ENCODE data around the gene MLN.
"Not testable (repeated sequence)": the region's sequence is repeated elsewhere in the genome, so short reads cannot be mapped to it uniquely, and the experiment has no call there.

MLN gene

GRCh38 chr6:33833599-33833998 is 29.8 kb upstream of the MLN start:
- Histone ChIP-seq H3K27me3 (ENCODE audit: control insufficient read depth, insufficient read depth, low read length) (no peaks in the 10 kb centered on the region), H3K27ac (ENCODE audit: low read depth, low read length) (no peak overlapping the region), H3K9me3 (ENCODE audit: control insufficient read depth, insufficient read depth, low read depth, low read length) (peaks cover 31% of the 10 kb centered on the region), H3K9ac (ENCODE audit: low read length) (no peak overlapping the region), H3K4me3 (ENCODE audit: low read depth, low read length) (no peak overlapping the region), H3K4me1 (ENCODE audit: control insufficient read depth, insufficient read depth, low read length) (peaks cover 16% of the 10 kb centered on the region), H3K36me3 (ENCODE audit: control insufficient read depth, insufficient read depth, low read length) (no peaks in the 10 kb centered on the region)

DNA sequence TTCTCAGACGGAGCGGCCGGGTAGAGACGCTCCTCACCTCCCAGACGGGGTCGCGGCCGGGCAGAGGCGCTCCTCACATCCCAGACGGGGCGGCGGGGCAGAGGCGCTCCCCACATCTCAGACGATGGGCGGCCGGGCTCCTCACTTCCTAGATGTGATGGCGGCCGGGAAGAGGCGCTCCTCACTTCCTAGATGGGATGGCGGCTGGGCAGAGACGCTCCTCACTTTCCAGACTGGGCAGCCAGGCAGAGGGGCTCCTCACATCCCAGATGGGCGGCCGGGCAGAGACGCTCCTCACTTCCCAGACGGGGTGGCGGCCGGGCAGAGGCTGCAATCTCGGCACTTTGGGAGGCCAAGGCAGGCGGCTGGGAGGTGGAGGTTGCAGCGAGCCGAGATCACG is 29.0 kb upstream of the MLN start:
- H3K36me3 ChIP-seq (ENCODE audit: control insufficient read depth, insufficient read depth, low read length); H3K27ac ChIP-seq (ENCODE audit: low read depth, low read length); H3K27me3 ChIP-seq (ENCODE audit: control insufficient read depth, insufficient read depth, low read length); H3K4me3 ChIP-seq (ENCODE audit: low read depth, low read length); H3K9ac ChIP-seq (ENCODE audit: low read length): not testable (repeated sequence)
- H3K4me1 ChIP-seq (ENCODE audit: control insufficient read depth, insufficient read depth, low read length), result peaks cover 16% of the 10 kb centered on the region
- H3K9me3 ChIP-seq (ENCODE audit: control insufficient read depth, insufficient read depth, low read depth, low read length), result peaks cover 31% of the 10 kb centered on the region

GRCh38 chr6:33831725-33832124 is 27.9 kb upstream of the MLN start:
- H3K27me3 ChIP-seq (ENCODE audit: control insufficient read depth, insufficient read depth, low read length); H3K36me3 ChIP-seq (ENCODE audit: control insufficient read depth, insufficient read depth, low read length); H3K27ac ChIP-seq (ENCODE audit: low read depth, low read length); H3K4me3 ChIP-seq (ENCODE audit: low read depth, low read length); H3K9ac ChIP-seq (ENCODE audit: low read length): not testable (repeated sequence)
- H3K9me3 ChIP-seq (ENCODE audit: control insufficient read depth, insufficient read depth, low read depth, low read length), result peaks cover 24% of the 10 kb centered on the region
- peaks cover 23% of the 10 kb centered on the region for H3K4me1 ChIP-seq (ENCODE audit: control insufficient read depth, insufficient read depth, low read length)

DNA sequence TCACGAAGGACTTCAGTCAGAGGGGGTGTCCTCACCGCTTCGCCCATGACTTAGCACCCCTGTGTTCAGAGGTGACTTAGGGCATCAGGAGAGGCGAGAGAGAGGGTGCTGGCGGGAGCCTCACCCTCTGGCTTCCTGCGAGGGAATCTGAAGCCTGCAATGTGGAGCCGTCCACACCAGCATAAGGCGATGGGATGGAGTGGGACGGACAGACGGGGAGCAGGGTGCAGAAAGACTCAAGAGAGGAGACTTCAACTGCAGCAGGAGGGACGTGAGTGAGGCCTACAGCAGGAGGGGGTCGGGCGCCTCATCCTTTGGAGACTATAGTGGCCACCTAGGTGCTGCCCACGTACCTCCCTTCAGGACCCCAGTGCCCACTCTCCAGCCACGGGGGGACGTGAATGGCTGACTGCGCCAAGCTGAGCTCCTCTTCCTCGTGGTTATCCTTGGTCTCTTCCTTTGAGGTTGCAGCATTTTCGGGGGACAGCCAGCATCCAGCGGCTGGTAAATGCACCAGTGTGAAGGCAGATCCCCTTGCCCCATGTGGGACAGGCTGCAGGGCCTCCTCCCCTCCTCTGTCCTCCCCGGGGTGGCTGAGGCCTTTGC is 26.9 kb upstream of the MLN start:
- H3K36me3 ChIP-seq (ENCODE audit: control insufficient read depth, insufficient read depth, low read length), result no peaks in the 10 kb centered on the region
- no peak overlapping the region for H3K4me3 ChIP-seq (ENCODE audit: low read depth, low read length)
- no peak overlapping the region for H3K27ac ChIP-seq (ENCODE audit: low read depth, low read length)
- H3K4me1 ChIP-seq (ENCODE audit: control insufficient read depth, insufficient read depth, low read length), result peaks cover 23% of the 10 kb centered on the region
- H3K9ac ChIP-seq (ENCODE audit: low read length), result no peak overlapping the region
- no peaks in the 10 kb centered on the region for H3K27me3 ChIP-seq (ENCODE audit: control insufficient read depth, insufficient read depth, low read length)
- H3K9me3 ChIP-seq (ENCODE audit: control insufficient read depth, insufficient read depth, low read depth, low read length), result peaks cover 20% of the 10 kb centered on the region

DNA sequence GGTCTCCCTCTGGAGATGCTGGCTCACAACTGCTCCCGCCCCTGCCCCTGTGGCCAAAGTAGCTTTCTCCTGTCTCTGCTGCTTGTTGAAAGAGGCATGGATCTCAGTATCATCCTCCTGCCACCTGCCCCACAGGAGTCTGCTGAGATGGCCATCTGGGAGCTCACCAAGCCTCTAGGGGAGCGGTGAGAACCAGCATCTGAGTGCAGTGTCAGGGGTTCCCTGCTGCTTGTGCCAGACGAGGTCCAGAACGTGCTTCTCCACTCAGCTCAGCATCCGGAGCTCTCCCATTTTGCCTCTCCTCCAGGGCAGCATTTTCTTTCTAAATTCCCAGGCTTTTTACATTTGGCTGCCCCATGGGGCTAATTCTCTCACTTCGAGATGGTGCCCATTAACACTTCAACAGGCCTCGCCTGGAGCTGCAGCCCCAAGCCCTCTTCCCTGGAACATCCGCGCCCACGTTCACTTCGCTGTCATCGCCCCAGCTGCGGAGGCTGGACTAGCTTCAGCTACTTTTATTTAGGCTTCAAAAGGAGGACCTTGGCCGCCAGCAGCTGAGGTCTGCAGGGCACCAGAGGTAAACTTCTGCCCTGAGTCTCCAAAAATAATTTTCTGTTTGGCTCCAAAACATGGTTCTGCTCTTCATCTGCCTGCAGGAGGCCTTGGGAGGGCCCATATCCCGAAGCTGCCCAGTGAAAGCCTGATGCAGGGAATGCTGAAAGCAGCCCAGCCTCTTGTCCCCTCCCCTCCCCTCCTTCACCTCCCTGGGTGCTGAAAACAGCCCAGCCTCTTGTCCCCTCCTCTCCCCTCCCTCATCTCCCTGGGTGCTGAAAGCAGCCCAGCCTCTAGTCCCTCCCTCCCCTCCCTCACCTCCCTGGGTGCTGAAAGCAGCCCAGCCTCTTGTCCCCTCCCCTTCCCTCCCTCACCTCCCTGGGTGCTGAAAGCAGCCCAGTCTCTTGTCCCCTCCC is 25.2 kb upstream of the MLN start:
- Histone ChIP-seq H3K4me1 (ENCODE audit: control insufficient read depth, insufficient read depth, low read length) (peaks cover 30% of the 10 kb centered on the region), H3K27ac (ENCODE audit: low read depth, low read length) (no peak overlapping the region), H3K27me3 (ENCODE audit: control insufficient read depth, insufficient read depth, low read length) (no peaks in the 10 kb centered on the region), H3K9me3 (ENCODE audit: control insufficient read depth, insufficient read depth, low read depth, low read length) (peaks cover 9% of the 10 kb centered on the region), H3K36me3 (ENCODE audit: control insufficient read depth, insufficient read depth, low read length) (no peaks in the 10 kb centered on the region), H3K4me3 (ENCODE audit: low read depth, low read length) (no peak overlapping the region), H3K9ac (ENCODE audit: low read length) (no peak overlapping the region)

GRCh38 chr6:33828452-33828763 is 24.6 kb upstream of the MLN start:
- no peaks in the 10 kb centered on the region for H3K36me3 ChIP-seq (ENCODE audit: control insufficient read depth, insufficient read depth, low read length)
- H3K27ac ChIP-seq (ENCODE audit: low read depth, low read length), result no peak overlapping the region
- no peak overlapping the region for H3K4me3 ChIP-seq (ENCODE audit: low read depth, low read length)
- no peak overlapping the region for H3K9ac ChIP-seq (ENCODE audit: low read length)
- H3K9me3 ChIP-seq (ENCODE audit: control insufficient read depth, insufficient read depth, low read depth, low read length), result peaks cover 3% of the 10 kb centered on the region
- H3K4me1 ChIP-seq (ENCODE audit: control insufficient read depth, insufficient read depth, low read length), result peaks cover 30% of the 10 kb centered on the region
- H3K27me3 ChIP-seq (ENCODE audit: control insufficient read depth, insufficient read depth, low read length), result no peaks in the 10 kb centered on the region

- Histone ChIP-seq H3K27ac (ENCODE audit: low read depth, low read length) (no peak overlapping the region), H3K9ac (ENCODE audit: low read length) (no peak overlapping the region), H3K27me3 (ENCODE audit: control insufficient read depth, insufficient read depth, low read length) (no peaks in the 10 kb centered on the region), H3K9me3 (ENCODE audit: control insufficient read depth, insufficient read depth, low read depth, low read length) (no peaks in the 10 kb centered on the region), H3K4me3 (ENCODE audit: low read depth, low read length) (no peak overlapping the region), H3K36me3 (ENCODE audit: control insufficient read depth, insufficient read depth, low read length) (no peaks in the 10 kb centered on the region), H3K4me1 (ENCODE audit: control insufficient read depth, insufficient read depth, low read length) (peaks cover 34% of the 10 kb centered on the region)
Observed at GRCh38 chr6:33827546-33828451, 24.0 kb upstream of the MLN start.

DNA sequence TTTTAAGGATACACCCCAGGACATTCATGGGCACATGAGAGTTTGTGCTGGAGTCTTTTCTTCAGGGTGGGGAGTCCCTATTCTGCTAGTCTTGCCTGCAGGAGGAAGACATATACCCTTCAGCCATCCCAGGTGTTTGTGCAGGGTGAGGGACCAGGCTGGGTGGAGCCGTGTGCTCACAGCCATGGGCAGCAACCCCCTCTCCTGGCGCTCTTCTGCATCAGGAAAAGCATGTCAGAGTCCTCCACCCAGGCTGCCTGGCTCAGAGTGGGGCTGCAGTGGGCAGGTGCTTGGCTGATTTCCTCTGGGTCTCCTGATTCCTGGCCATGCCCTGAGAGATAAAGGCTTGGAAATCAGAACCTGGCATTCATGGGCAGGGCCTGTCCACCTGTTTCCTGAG is 22.7 kb upstream of the MLN start:
- Histone ChIP-seq H3K4me3 (ENCODE audit: low read depth, low read length) (no peak overlapping the region), H3K27ac (ENCODE audit: low read depth, low read length) (no peak overlapping the region), H3K9me3 (ENCODE audit: control insufficient read depth, insufficient read depth, low read depth, low read length) (no peaks in the 10 kb centered on the region), H3K4me1 (ENCODE audit: control insufficient read depth, insufficient read depth, low read length) (peaks cover 35% of the 10 kb centered on the region), H3K9ac (ENCODE audit: low read length) (no peak overlapping the region), H3K27me3 (ENCODE audit: control insufficient read depth, insufficient read depth, low read length) (no peaks in the 10 kb centered on the region), H3K36me3 (ENCODE audit: control insufficient read depth, insufficient read depth, low read length) (no peaks in the 10 kb centered on the region)

GRCh38 chr6:33824461-33825154 is 20.8 kb upstream of the MLN start:
- no peaks in the 10 kb centered on the region for H3K9me3 ChIP-seq (ENCODE audit: control insufficient read depth, insufficient read depth, low read depth, low read length)
- H3K27me3 ChIP-seq (ENCODE audit: control insufficient read depth, insufficient read depth, low read length), result peaks cover 2% of the 10 kb centered on the region; the same call in 1 of the 2 replicates
- no peak overlapping the region for H3K4me3 ChIP-seq (ENCODE audit: low read depth, low read length)
- no peaks in the 10 kb centered on the region for H3K36me3 ChIP-seq (ENCODE audit: control insufficient read depth, insufficient read depth, low read length)
- peaks cover 35% of the 10 kb centered on the region for H3K4me1 ChIP-seq (ENCODE audit: control insufficient read depth, insufficient read depth, low read length)
- no peak overlapping the region for H3K27ac ChIP-seq (ENCODE audit: low read depth, low read length)
- H3K9ac ChIP-seq (ENCODE audit: low read length), result no peak overlapping the region

DNA sequence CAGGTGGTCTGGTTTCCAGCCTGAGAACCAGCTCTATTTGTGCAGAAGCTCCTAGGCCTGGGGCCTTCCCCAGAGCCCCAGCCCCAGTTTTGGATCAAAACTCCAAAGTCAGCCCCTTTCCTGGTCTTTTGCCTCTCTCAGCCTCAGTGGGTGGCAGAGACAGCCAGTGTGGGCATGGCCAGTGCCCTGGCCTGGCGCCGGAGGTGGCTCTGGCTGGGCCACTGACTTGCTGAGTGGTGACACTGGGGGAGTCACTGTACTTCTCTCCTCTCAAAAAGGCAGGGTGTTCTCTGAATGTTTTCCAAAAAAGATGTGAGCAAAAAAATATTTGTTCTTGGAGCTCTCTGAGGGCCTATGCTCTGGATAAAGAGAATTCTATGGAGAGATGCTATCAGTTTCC is 20.0 kb upstream of the MLN start:
- Histone ChIP-seq H3K27ac (ENCODE audit: low read depth, low read length) (no peak overlapping the region), H3K27me3 (ENCODE audit: control insufficient read depth, insufficient read depth, low read length) (peaks cover 2% of the 10 kb centered on the region; the same call in 1 of the 2 replicates), H3K4me3 (ENCODE audit: low read depth, low read length) (no peak overlapping the region), H3K9me3 (ENCODE audit: control insufficient read depth, insufficient read depth, low read depth, low read length) (no peaks in the 10 kb centered on the region), H3K4me1 (ENCODE audit: control insufficient read depth, insufficient read depth, low read length) (peaks cover 30% of the 10 kb centered on the region), H3K36me3 (ENCODE audit: control insufficient read depth, insufficient read depth, low read length) (no peaks in the 10 kb centered on the region), H3K9ac (ENCODE audit: low read length) (no peak overlapping the region)

Measured in HUES6 (cell line).